ENCODE data around the gene RNASET2.

- TF ChIP-seq CTCF (CRISPR knock-in tag; IDR thresholded peaks at IDR 0.05) = no peak
- TF ChIP-seq MAX (IDR thresholded peaks at IDR 0.05) = no peak
- no peak for TF ChIP-seq FOXJ3 (CRISPR knock-in tag; IDR thresholded peaks at IDR 0.05; ENCODE audit: borderline replicate concordance)
- TF ChIP-seq KLF12 (CRISPR knock-in tag; IDR thresholded peaks at IDR 0.05; ENCODE audit: borderline replicate concordance) = no peak
- no peak for TF ChIP-seq MYPOP (CRISPR knock-in tag; IDR thresholded peaks at IDR 0.05)
- no peak for TF ChIP-seq ATAD3A (CRISPR knock-in tag; IDR thresholded peaks at IDR 0.05)
- TF ChIP-seq SMAD1 (CRISPR knock-in tag; IDR thresholded peaks at IDR 0.05; ENCODE audit: borderline replicate concordance, low read depth) = no peak
- TF ChIP-seq USF2 (IDR thresholded peaks at IDR 0.05; ENCODE audit: low read depth, low read length) = no peak
- no peak for TF ChIP-seq USF2 (CRISPR knock-in tag; IDR thresholded peaks at IDR 0.05; ENCODE audit: borderline replicate concordance)
- no peak for TF ChIP-seq ZNF263 (CRISPR knock-in tag; IDR thresholded peaks at IDR 0.05)
- TF ChIP-seq KDM6A (CRISPR knock-in tag; IDR thresholded peaks at IDR 0.05; ENCODE audit: low read depth) = no peak
- no peak for TF ChIP-seq PHB2 (IDR thresholded peaks at IDR 0.05; ENCODE audit: partially characterized antibody)
- no peak for TF ChIP-seq ZNF720 (CRISPR knock-in tag; IDR thresholded peaks at IDR 0.05)
Observed at GRCh38 chr6:166931426-166931970, 24.9 kb downstream of the RNASET2 start.

All from HepG2 (cell line).